ENCODE data around the gene SARNP. TPM values are rescaled to one million over a fixed set of nuclear protein-coding genes. Genes with fewer than 3 reads are reported as not detected.

Gene SARNP
- total and polyA plus RNA-seq, 7 donors = 38.3 to 98.0 (median 52.6) TPM

GRCh38 chr12:55849616-55850343 lies 32.3 kb upstream of the SARNP start:
- TF ChIP-seq CTCF (IDR thresholded peaks at IDR 0.05) = no peak
- DNase-seq (no peak), ATAC-seq (no peak)
- intact Hi-C loops (cut with DNase I) = no loop called here
- peaks cover 0 to 20% (median 3%) of the 10 kb centered on the region in 3 donors for H3K27me3 ChIP-seq (ENCODE audit: insufficient read depth in 3 of 3, low read length in 2 of 3)
- H3K9me3 ChIP-seq = no peaks in the 10 kb centered on the region
- no peaks in the 10 kb centered on the region for H3K4me1 ChIP-seq
- H3K4me3 ChIP-seq = no peak overlapping the region
- peak overlapping the region; percentile 80 for H3K27ac ChIP-seq
- WGBS, 3 donors = 57 to 70% (median 60%) methylated on average over 7 of the region's 7 CpGs
- H3K36me3 ChIP-seq (ENCODE audit: insufficient read depth in 1 of 2, low read depth in 1 of 2) = no peaks in the 10 kb centered on the region

- Histone ChIP-seq H3K4me1 (no peaks in the 10 kb centered on the region), H3K4me3 (peak overlapping the region; percentile 30), H3K27ac (peak overlapping the region; percentile 80), H3K9me3 (no peaks in the 10 kb centered on the region), H3K27me3 (ENCODE audit: insufficient read depth in 3 of 3, low read length in 2 of 3) (peaks cover 0 to 23% (median 3%) of the 10 kb centered on the region in 3 donors), H3K36me3 (ENCODE audit: insufficient read depth in 1 of 2, low read depth in 1 of 2) (no peaks in the 10 kb centered on the region)
- peak; percentile 90 to 94 for DNase-seq
- no peak for TF ChIP-seq CTCF (IDR thresholded peaks at IDR 0.05)
- intact Hi-C loops (cut with DNase I) = no loop called here
- WGBS, 3 donors = 19 to 25% (median 20%) methylated on average over 6 of the region's 6 CpGs
- ATAC-seq = peak; percentile 78 to 93 (median 89)
These were observed 30.2 kb upstream of the SARNP start for GRCh38 chr12:55847603-55848291.

DNA sequence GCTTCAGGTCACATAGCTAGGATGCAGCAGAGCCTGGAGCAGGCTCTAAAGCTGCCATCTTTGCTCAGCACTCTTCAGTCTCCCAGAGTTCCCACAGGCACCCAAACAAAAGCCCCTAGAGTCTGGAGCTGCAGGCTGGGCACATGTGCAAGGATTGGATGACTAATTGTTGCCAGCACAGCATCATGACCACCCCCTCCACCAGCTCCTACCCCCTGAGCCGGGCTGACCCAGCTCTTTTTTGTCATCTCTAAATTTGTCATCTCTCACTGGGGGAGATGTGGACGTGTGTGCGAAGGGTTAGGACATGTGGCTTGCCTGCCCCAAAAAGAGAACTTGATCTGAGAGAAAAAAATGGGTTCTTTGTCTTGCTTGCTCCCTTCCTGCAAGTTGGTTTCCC lies 29.5 kb upstream of the SARNP start:
- H3K4me3 ChIP-seq = no peak overlapping the region
- H3K27me3 ChIP-seq (ENCODE audit: insufficient read depth in 3 of 3, low read length in 2 of 3) = peaks cover 0 to 23% (median under 1%) of the 10 kb centered on the region in 3 donors
- H3K36me3 ChIP-seq (ENCODE audit: insufficient read depth in 1 of 2, low read depth in 1 of 2) = no peaks in the 10 kb centered on the region
- TF ChIP-seq CTCF (IDR thresholded peaks at IDR 0.05) = no peak
- no peaks in the 10 kb centered on the region for H3K9me3 ChIP-seq
- DNase-seq = peak in 1 of 2 donors; percentile 35
- peak overlapping the region; percentile 80 for H3K27ac ChIP-seq
- intact Hi-C loops (cut with DNase I) = no loop called here
- peak in 2 of 4 donors; percentile 26 to 36 for ATAC-seq
- no peaks in the 10 kb centered on the region for H3K4me1 ChIP-seq
- 52 to 61% (median 55%) methylated on average over 3 of the region's 3 CpGs for WGBS, 3 donors

DNA sequence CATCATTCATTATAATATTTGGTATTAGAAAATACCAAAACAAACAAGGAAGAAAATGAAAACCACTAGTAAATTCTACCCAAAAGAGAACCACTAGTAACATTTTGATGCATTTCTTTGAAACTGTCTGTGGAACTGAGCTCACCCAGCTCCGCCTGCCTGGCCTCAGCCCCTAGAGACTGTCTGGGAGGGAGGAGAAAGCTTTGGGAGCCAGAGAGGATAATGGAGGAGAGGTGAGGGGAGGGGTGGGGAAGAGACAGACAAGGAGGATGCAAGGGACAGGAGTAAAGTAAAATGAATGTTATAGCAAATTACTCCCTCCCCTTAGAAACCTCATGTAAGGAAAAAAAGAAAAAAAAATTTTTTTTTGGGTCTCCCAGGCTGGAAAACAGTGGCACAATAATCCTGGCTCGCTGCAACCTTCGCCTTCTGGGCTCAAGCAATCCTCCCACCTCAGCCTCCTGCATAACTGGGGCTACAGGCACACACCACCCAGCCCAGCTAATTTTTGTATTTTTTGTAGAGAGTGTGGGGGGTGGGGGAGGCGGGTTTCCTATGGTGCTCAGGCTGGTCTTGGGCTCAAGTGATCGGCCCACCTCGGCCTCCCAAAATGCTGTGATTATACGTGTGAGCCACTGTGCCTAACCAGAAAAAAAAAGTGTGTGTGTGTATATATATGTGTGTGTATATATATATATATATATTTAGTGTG lies 28.4 kb upstream of the SARNP start:
- no peak overlapping the region for H3K27ac ChIP-seq
- H3K4me3 ChIP-seq = no peak overlapping the region
- H3K4me1 ChIP-seq = no peaks in the 10 kb centered on the region
- H3K36me3 ChIP-seq (ENCODE audit: insufficient read depth in 1 of 2, low read depth in 1 of 2) = no peaks in the 10 kb centered on the region
- intact Hi-C loops (cut with DNase I) = no loop called here
- ATAC-seq = no peak
- WGBS, 3 donors = 72 to 75% (median 75%) methylated on average over 7 of the region's 7 CpGs
- no peak for DNase-seq
- no peaks in the 10 kb centered on the region for H3K9me3 ChIP-seq
- no peak for TF ChIP-seq CTCF (IDR thresholded peaks at IDR 0.05)
- H3K27me3 ChIP-seq (ENCODE audit: insufficient read depth in 3 of 3, low read length in 2 of 3) = peaks cover 0 to 18% (median 0%) of the 10 kb centered on the region in 3 donors

All from psoas muscle (tissue), 8 donors.